ENCODE results near the gene KCNN1.

- TF ChIP-seq SNRNP70 (optimal IDR thresholded peaks at IDR 0.05; ENCODE audit: low read depth, low read length) = no peak
- no peak for TF ChIP-seq KAT8 (IDR thresholded peaks at IDR 0.05; ENCODE audit: low read depth)
- no peak for TF ChIP-seq EZH2 (IDR thresholded peaks at IDR 0.05; ENCODE audit: borderline replicate concordance, low read depth, low read length)
- TF ChIP-seq RBM14 (IDR thresholded peaks at IDR 0.05; ENCODE audit: borderline replicate concordance, insufficient read depth, low read depth, low read length) = no peak
- TF ChIP-seq ZNF124 (CRISPR knock-in tag; IDR thresholded peaks at IDR 0.05) = no peak
- TF ChIP-seq, protein P1, sequence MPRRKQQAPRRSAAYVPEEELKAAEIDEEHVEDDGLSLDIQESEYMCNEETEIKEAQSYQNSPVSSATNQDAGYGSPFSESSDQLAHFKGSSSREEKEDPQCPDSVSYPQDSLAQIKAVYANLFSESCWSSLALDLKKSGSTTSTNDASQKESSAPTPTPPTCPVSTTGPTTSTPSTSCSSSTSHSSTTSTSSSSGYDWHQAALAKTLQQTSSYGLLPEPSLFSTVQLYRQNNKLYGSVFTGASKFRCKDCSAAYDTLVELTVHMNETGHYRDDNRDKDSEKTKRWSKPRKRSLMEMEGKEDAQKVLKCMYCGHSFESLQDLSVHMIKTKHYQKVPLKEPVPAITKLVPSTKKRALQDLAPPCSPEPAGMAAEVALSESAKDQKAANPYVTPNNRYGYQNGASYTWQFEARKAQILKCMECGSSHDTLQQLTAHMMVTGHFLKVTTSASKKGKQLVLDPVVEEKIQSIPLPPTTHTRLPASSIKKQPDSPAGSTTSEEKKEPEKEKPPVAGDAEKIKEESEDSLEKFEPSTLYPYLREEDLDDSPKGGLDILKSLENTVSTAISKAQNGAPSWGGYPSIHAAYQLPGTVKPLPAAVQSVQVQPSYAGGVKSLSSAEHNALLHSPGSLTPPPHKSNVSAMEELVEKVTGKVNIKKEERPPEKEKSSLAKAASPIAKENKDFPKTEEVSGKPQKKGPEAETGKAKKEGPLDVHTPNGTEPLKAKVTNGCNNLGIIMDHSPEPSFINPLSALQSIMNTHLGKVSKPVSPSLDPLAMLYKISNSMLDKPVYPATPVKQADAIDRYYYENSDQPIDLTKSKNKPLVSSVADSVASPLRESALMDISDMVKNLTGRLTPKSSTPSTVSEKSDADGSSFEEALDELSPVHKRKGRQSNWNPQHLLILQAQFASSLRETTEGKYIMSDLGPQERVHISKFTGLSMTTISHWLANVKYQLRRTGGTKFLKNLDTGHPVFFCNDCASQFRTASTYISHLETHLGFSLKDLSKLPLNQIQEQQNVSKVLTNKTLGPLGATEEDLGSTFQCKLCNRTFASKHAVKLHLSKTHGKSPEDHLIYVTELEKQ (CRISPR knock-in tag; IDR thresholded peaks at IDR 0.05) = no peak
Observed at GRCh38 chr19:17974551-17974950, 7.6 kb downstream of the KCNN1 start.

All from K562 (cell line).